NCI-H2107 (cell line): ENCODE measurements around the gene TRMT44.

Experiments used
- DNase-seq: peaks from one replicate; lab custom pipeline; 2025; lab: John Stamatoyannopoulos, UW

Gene TRMT44

GRCh38 chr4:8434251-8435073 is 6.1 kb upstream of the TRMT44 start:
- DNase-seq, result no peak

- DNase-seq, result no peak
Observed at GRCh38 chr4:8435656-8436121, 4.9 kb upstream of the TRMT44 start.

GRCh38 chr4:8437281-8437680 is 3.3 kb upstream of the TRMT44 start:
- DNase-seq, result no peak

- no peak for DNase-seq
Observed at GRCh38 chr4:8438743-8439142, 1.8 kb upstream of the TRMT44 start.

GRCh38 chr4:8439168-8439567 is 1.4 kb upstream of the TRMT44 start:
- no peak for DNase-seq

- no peak for DNase-seq
Observed at GRCh38 chr4:8439914-8440491, 574 bp upstream of the TRMT44 start.

- no peak for DNase-seq
Observed at GRCh38 chr4:8441499-8442091, 1.0 kb downstream of the TRMT44 start.

GRCh38 chr4:8442596-8443358 is 2.2 kb downstream of the TRMT44 start:
- no peak for DNase-seq

GRCh38 chr4:8443801-8444200 is 3.2 kb downstream of the TRMT44 start:
- no peak for DNase-seq

- DNase-seq, result no peak
Observed at GRCh38 chr4:8446122-8446521, 5.5 kb downstream of the TRMT44 start.

- no peak for DNase-seq
Observed at GRCh38 chr4:8451440-8452182, 11.0 kb downstream of the TRMT44 start.

- DNase-seq, result no peak
Observed at GRCh38 chr4:8453957-8454356, 13.4 kb downstream of the TRMT44 start.

GRCh38 chr4:8457646-8458252 is 17.2 kb downstream of the TRMT44 start:
- no peak for DNase-seq

GRCh38 chr4:8459867-8460445 is 19.4 kb downstream of the TRMT44 start:
- no peak for DNase-seq

GRCh38 chr4:8461086-8461485 is 20.5 kb downstream of the TRMT44 start:
- DNase-seq, result no peak

GRCh38 chr4:8461616-8462015 is 21.0 kb downstream of the TRMT44 start:
- no peak for DNase-seq

GRCh38 chr4:8463811-8464210 is 23.2 kb downstream of the TRMT44 start:
- no peak for DNase-seq

GRCh38 chr4:8464381-8464780 is 23.8 kb downstream of the TRMT44 start:
- DNase-seq, result no peak

- no peak for DNase-seq
Observed at GRCh38 chr4:8465615-8466611, 25.3 kb downstream of the TRMT44 start.

- no peak for DNase-seq
Observed at GRCh38 chr4:8467016-8467415, 26.4 kb downstream of the TRMT44 start.
